Heart left ventricle (tissue), 13 donors: ENCODE results near the gene RABEP2.

Source experiments
- POLR2A ChIP-seq, 2 donors: fragments of 450-650 bp; IDR thresholded peaks; one replicate each; pipeline ENCODE4 v1.6.1; 2017; ENCODE audit warnings: antibody characterized with exemption in 2 of 2, mild to moderate bottlenecking in 2 of 2, moderate library complexity in 2 of 2
- TF ChIP-seq, protein P1 (sequence below), 12 donors: fragments of 200-600 bp; sonication (generic) in 4 of 12; IDR thresholded peaks; one replicate each; pipeline versions ENCODE4 v1.5.0 to v1.8.0; 2018 to 2022; ENCODE audit warnings: antibody characterized with exemption in 12 of 12, mild to moderate bottlenecking in 5 of 12
- donor health status: ischemic (EF 13 %, LVEDD 7.1; RV severe dilation, severe dysfunction).
- donor health status: DM: no; HTN: yes; CAD: no.
- donor health status: DM: no; HTN: no; CAD: no.
- donor health status: ischemic (EF 25% LVEDD 6.9; RV normal size, moderate dysfunction).
- donor health status: ischemic (EF 25% LVEDD 5.7; RV mildly dilated, moderate dysfunction).
- donor health status: ischemic (EF 35%, LVEDD 5.7; RV mildly dilated, moderate dysfunction).
- donor health status: nonischemic (EF 11% LVEDD 7.7; RV severe dilation, severe dysfunction).
- donor health status: DM: yes; HTN: yes; CAD: no.
- donor health status: PGD.
- donor health status: ischemic (EF 29% LVEDD 5.4; RV normal size, mild dysfunction).
- donor health status: nonischemic (EF 23%, LVEDD 6.1; RV moderate dilation, normal function).

DNA sequence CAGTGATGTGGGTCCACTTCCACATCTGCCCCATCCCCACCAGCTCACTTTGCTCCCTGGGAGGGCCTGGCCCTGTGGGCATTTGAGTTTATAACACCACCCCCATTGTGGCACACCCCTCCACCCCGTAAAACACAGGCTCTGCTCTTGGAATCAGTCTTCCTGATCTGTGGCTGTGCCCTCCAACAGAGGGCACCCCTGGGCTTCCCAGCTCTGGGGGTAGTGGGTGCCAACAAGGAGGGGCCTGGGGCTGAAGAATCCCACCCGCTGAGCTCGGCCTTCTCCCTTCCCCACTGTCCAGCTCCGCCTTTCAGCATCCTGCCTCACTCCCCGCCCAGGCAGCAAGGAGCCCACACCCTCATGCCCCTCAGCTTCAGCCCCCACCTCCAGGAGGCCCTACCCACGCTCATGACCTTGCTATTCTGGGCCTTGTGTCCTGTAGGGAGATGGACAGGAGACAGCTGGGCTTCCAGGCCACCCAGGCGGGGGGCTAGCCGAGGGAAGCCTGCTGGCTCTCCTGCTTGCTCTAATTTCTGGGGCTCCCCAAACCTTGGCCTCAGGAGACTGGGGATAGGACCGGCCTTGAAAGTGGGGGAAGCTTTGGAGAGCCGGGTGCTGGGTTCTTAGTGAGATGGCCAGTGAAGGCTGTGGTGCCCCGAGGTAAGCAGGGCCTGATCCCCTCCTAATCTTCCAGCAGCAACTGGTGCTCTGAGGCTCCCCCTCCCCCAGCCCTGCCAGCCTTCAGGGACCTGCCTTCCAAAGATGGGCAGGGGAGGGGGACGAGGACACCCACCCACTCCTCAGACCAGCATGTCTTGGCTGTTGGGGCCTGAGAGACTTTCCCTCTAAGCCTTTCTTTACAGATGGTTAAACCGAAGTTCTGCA is 49.7 kb downstream of the RABEP2 start:
- TF ChIP-seq, protein P1, sequence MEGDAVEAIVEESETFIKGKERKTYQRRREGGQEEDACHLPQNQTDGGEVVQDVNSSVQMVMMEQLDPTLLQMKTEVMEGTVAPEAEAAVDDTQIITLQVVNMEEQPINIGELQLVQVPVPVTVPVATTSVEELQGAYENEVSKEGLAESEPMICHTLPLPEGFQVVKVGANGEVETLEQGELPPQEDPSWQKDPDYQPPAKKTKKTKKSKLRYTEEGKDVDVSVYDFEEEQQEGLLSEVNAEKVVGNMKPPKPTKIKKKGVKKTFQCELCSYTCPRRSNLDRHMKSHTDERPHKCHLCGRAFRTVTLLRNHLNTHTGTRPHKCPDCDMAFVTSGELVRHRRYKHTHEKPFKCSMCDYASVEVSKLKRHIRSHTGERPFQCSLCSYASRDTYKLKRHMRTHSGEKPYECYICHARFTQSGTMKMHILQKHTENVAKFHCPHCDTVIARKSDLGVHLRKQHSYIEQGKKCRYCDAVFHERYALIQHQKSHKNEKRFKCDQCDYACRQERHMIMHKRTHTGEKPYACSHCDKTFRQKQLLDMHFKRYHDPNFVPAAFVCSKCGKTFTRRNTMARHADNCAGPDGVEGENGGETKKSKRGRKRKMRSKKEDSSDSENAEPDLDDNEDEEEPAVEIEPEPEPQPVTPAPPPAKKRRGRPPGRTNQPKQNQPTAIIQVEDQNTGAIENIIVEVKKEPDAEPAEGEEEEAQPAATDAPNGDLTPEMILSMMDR (IDR thresholded peaks at IDR 0.05): no peak
- no peak for TF ChIP-seq POLR2A (IDR thresholded peaks at IDR 0.05)
